ENCODE results near the gene RPS2.

GRCh38 chr16:1964506-1965395 is at the start of gene RPS2:
- peak; percentile 46; the same call in 1 of the 2 replicates for TF ChIP-seq ZBTB8A (tag by site-specific recombination; IDR thresholded peaks at IDR 0.05)
- TF ChIP-seq, protein P1, sequence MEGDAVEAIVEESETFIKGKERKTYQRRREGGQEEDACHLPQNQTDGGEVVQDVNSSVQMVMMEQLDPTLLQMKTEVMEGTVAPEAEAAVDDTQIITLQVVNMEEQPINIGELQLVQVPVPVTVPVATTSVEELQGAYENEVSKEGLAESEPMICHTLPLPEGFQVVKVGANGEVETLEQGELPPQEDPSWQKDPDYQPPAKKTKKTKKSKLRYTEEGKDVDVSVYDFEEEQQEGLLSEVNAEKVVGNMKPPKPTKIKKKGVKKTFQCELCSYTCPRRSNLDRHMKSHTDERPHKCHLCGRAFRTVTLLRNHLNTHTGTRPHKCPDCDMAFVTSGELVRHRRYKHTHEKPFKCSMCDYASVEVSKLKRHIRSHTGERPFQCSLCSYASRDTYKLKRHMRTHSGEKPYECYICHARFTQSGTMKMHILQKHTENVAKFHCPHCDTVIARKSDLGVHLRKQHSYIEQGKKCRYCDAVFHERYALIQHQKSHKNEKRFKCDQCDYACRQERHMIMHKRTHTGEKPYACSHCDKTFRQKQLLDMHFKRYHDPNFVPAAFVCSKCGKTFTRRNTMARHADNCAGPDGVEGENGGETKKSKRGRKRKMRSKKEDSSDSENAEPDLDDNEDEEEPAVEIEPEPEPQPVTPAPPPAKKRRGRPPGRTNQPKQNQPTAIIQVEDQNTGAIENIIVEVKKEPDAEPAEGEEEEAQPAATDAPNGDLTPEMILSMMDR (tag by site-specific recombination; IDR thresholded peaks at IDR 0.05) = no peak; the same call in 1 of the 2 replicates
- no peak for TF ChIP-seq HOXA7 (CRISPR knock-in tag; IDR thresholded peaks at IDR 0.05; ENCODE audit: borderline replicate concordance)
- TF ChIP-seq, protein P2, sequence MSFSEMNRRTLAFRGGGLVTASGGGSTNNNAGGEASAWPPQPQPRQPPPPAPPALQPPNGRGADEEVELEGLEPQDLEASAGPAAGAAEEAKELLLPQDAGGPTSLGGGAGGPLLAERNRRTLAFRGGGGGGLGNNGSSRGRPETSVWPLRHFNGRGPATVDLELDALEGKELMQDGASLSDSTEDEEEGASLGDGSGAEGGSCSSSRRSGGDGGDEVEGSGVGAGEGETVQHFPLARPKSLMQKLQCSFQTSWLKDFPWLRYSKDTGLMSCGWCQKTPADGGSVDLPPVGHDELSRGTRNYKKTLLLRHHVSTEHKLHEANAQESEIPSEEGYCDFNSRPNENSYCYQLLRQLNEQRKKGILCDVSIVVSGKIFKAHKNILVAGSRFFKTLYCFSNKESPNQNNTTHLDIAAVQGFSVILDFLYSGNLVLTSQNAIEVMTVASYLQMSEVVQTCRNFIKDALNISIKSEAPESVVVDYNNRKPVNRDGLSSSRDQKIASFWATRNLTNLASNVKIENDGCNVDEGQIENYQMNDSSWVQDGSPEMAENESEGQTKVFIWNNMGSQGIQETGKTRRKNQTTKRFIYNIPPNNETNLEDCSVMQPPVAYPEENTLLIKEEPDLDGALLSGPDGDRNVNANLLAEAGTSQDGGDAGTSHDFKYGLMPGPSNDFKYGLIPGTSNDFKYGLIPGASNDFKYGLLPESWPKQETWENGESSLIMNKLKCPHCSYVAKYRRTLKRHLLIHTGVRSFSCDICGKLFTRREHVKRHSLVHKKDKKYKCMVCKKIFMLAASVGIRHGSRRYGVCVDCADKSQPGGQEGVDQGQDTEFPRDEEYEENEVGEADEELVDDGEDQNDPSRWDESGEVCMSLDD (tag by site-specific recombination; IDR thresholded peaks at IDR 0.05) = no peak
- no peak for TF ChIP-seq TRIM28 (IDR thresholded peaks at IDR 0.05; ENCODE audit: borderline replicate concordance, low read length)
- no peak for TF ChIP-seq BCL11A (tag by site-specific recombination; IDR thresholded peaks at IDR 0.05; ENCODE audit: low read depth)
